SK-N-DZ (cell line): Measurements from ENCODE around the gene FBXO38.

ENCODE experiments used
- DNase-seq: peaks from one replicate; pipeline ENCODE4 v3.0.0-alpha.2; 2015; ENCODE audit warnings: low spot score
- small RNA-seq, 2 experiments: library from RNA; depleted of rRNA; stranded (forward); fragments of <200 nt; gene quantifications; one replicate each; pipeline ENCODE3, GENCODE V24; 2014

The FBXO38 gene

DNA sequence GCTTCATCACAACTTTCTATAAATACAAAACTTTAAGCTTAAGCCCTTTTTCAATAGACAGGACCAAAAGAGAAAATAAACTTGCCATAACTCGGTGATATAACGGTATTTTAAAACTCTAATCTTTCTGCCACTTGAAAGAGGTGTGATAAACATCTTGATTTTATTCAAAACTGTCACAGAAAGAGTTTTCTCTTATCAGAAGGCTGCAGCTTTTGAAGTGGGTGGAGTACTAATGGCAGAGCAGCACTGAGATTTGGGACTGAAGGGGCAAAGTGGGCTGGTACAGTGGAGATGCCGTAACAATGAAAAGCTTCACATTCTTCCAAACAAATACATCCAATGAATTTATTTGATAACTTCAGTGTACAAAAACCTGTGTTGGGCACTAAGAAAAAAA is 92.5 kb downstream of the FBXO38 start:
- no peak for DNase-seq

GRCh38 chr5:148477429-148477828 is 93.7 kb downstream of the FBXO38 start:
- no peak for DNase-seq

DNA sequence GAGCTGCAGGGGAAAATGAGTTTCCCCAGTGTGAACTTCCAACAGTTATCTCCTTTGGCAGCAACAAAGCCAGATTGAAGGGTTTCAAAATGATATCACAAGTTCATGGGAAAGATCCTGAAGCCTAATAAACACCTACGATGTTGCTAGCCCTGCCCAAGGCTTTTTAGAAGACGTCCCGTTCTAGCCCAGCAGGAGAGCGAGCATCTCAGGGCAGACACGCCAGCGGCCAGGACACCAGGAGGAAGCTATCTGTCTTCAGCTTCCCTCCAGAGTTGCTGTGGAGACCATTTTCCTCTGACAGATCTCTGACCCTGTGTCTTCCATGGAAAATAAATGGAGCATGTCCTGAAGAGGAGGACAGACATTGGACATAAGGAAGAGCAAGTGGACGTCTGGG is 98.4 kb downstream of the FBXO38 start:
- no peak for DNase-seq

- DNase-seq = peak; percentile 28
Measured at GRCh38 chr5:148482697-148483462, 99.1 kb downstream of the FBXO38 start.

- no peak for DNase-seq
Measured at GRCh38 chr5:148483750-148484149, 100.0 kb downstream of the FBXO38 start.

DNA sequence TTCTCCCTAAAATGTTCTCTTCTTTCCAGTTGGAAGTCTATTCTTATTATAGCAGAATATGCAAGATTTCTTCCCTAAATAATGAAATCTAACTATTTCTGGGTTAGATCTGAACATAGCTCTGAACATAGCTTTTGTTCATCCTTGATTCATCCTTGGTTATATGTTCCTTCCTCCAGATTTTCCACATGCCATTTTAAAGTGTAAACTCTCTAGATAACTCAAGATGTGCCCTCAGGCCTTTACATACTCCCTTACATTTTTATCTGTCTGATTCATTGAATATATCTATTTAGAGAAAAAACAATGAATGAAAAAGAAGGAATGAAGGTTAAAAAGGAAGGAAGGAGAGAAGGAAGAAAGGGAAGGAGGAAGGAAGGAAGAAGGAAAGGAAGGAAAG is 100.9 kb downstream of the FBXO38 start:
- DNase-seq = no peak

DNA sequence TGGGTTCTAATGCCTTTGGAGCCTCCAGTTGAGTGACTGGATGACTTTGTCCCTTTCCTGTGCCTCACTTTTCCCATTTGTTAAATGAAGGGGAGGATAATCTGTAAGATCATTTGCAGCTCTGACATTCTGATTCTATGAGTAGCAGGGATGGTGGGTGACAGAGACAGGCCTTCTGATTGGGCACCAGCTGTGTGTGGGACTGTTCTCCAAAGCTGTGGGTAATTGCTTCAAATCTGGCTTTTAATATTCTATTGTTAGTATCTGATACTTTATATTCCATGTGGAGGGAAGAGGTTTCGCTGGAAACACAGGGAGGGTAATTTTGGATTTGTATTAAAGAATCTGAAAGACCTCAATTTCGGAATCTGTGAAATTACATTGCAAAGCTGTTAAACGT is 102.7 kb downstream of the FBXO38 start:
- no peak for DNase-seq

DNA sequence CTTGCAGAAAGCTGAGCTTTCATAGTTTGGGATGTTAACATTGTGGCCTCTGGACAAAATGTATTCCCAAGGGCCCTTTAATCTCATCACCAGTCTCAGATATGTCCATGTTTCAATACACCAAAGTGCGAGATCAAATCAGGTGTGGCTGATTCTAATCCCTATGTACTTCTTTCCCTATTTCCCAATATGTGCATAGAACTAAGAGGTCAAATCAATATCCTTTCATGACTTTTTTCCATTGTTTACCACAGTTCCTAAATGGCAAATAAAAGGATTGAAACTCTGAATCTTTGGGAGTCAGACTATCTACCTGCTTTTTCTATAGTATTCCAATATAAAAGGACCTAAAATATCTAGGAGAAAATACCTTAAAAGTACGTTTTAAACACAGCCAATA is 105.0 kb downstream of the FBXO38 start:
- no peak for DNase-seq

- DNase-seq = no peak
Measured at GRCh38 chr5:148491015-148491792, 107.4 kb downstream of the FBXO38 start.

GRCh38 chr5:148491793-148492184 is 108.0 kb downstream of the FBXO38 start:
- DNase-seq = no peak

- no peak for DNase-seq
Measured at GRCh38 chr5:148492351-148492750, 108.6 kb downstream of the FBXO38 start.

Small RNAs within 50 kb of the gene (small RNA-seq; reads per million reads assigned to genes)
- gene RF00017 = 0 reads per million in 2 experiments
